Esophagus muscularis mucosa (tissue), 3 donors: ENCODE data around the gene AMIGO3.

Experiments used
- POLR2A ChIP-seq: fragments of 450-650 bp; IDR thresholded peaks from one replicate; pipeline ENCODE4 v1.6.1; 2017; ENCODE audit warnings: antibody characterized with exemption, moderate library complexity, mild to moderate bottlenecking, low read depth
- POLR2AphosphoS5 ChIP-seq, 2 donors: sonication (generic); formaldehyde crosslinking; IDR thresholded peaks; one replicate each; pipeline ENCODE4 v1.6.1; 2017; ENCODE audit warnings: antibody characterized with exemption in 2 of 2
- TF ChIP-seq, protein P1 (sequence below), 3 experiments: fragments of 200-600 bp in 2 of 3; fragments of 450-650 bp in 1 of 3; sonication (generic) in 2 of 3; IDR thresholded peaks; one replicate each; pipeline ENCODE4 v1.5.1; 2017 to 2019; ENCODE audit warnings: antibody characterized with exemption in 3 of 3, mild to moderate bottlenecking in 2 of 3, moderate library complexity in 1 of 3

DNA sequence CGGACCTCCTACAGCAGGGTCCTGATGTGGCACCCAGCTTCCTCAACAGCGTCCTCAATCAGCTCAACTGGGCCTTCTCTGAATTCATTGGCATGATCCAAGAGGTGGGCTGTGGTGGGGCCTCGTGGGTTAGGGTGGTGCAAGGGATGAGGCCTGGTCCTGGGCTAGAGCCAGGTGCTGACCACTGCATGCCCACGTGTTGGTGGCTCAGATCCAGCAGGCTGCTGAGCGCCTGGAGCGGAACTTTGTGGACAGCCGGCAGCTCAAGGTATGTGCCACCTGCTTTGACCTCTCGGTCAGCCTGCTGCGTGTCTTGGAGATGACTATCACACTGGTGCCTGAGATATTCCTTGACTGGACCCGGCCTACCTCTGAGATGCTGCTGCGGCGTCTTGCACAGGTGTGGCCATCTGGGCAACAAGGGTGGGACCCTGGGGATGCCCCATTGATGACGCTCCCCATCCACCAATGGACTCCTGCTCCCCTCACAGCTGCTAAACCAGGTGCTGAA, 3.8 kb downstream of the AMIGO3 start:
- TF ChIP-seq POLR2AphosphoS5 (IDR thresholded peaks at IDR 0.05) (no peak), POLR2A (no peak)
- TF ChIP-seq, protein P1, sequence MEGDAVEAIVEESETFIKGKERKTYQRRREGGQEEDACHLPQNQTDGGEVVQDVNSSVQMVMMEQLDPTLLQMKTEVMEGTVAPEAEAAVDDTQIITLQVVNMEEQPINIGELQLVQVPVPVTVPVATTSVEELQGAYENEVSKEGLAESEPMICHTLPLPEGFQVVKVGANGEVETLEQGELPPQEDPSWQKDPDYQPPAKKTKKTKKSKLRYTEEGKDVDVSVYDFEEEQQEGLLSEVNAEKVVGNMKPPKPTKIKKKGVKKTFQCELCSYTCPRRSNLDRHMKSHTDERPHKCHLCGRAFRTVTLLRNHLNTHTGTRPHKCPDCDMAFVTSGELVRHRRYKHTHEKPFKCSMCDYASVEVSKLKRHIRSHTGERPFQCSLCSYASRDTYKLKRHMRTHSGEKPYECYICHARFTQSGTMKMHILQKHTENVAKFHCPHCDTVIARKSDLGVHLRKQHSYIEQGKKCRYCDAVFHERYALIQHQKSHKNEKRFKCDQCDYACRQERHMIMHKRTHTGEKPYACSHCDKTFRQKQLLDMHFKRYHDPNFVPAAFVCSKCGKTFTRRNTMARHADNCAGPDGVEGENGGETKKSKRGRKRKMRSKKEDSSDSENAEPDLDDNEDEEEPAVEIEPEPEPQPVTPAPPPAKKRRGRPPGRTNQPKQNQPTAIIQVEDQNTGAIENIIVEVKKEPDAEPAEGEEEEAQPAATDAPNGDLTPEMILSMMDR (IDR thresholded peaks at IDR 0.05) = no peak
